Upper lobe of left lung (tissue), 4 donors: ENCODE data around the gene HAVCR1.

Experiments used
- CTCF ChIP-seq, 6 experiments: fragments of 450-650 bp in 4 of 6; fragments of 200-600 bp in 2 of 6; sonication (generic) in 2 of 6; IDR thresholded peaks; one replicate each; pipeline ENCODE4 v1.5.1; 2016 to 2019; ENCODE audit warnings: antibody characterized with exemption in 6 of 6
- EP300 ChIP-seq, 4 donors: sonication (generic); formaldehyde crosslinking; IDR thresholded peaks; one replicate each; pipeline ENCODE4 v1.5.1; 2017; ENCODE audit warnings: antibody characterized with exemption in 4 of 4, control low read depth in 2 of 4
- POLR2AphosphoS5 ChIP-seq, 2 donors: sonication (generic); formaldehyde crosslinking; IDR thresholded peaks; one replicate each; pipeline ENCODE4 v1.5.1; 2017; ENCODE audit warnings: antibody characterized with exemption in 2 of 2

DNA sequence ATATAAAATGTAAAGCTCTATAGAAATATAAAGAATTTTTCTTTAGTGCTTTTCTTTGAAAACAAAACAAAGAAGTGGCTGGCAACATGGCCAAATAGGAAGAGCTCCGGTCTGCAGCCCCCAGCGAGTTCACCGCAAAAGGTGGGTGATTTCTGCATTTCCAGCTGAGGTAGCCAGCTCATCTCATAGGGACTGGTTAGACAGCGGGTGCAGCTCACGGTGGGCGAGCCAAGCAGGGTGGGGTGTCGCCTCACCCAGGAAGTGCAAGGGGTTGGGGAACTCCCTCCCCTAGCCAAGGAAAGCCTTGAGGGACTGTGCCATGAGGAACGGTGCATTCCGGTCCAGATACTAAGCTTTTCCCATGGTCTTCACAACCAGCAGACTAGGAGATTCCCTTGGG lies 74.9 kb downstream of the HAVCR1 start:
- no peak for TF ChIP-seq CTCF (IDR thresholded peaks at IDR 0.05)
- TF ChIP-seq EP300 (IDR thresholded peaks at IDR 0.05): no peak
- no peak for TF ChIP-seq POLR2AphosphoS5 (IDR thresholded peaks at IDR 0.05)
